Measurements from ENCODE around the gene NKAIN4. TPM values are rescaled to one million over a fixed set of nuclear protein-coding genes. Genes with fewer than 3 reads are reported as not detected.
A peak's percentile ranks its signal among the peaks of the same experiment; 100 is the strongest.

Gene NKAIN4
- total RNA-seq, result not detected
- long read RNA-seq, result 0 reads

DNA sequence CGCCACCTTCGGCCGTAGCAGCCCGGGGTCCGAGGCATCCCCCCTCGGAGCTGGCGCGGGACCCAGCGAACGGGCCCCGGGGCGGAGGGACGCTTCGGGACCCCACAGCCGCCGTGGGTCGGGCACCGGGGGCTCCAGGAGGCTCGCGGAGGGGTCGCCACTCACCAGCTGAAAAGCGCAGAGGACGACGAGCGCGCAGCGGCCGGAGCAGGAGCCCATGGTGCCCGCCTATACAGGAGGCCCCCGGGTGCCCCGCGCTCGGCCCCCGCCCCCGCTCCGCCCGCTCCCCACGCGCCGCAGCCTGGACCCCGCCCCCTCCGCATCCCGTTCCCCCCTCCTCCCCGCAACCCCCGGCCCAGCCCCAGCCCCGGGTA, at the start of gene NKAIN4:
Gene NKAIN4 (minus strand): TSS at position 232 of the 374 bp plus-strand sequence. CDS start 13 bp downstream, at position 219.
- no peak for ATAC-seq (ENCODE audit: poor library complexity)
- intact Hi-C loops (cut with DNase I), result no loop called here
- no peak for DNase-seq

GRCh38 chr20:63303095-63303666, 48.9 kb upstream of the NKAIN4 start:
- ATAC-seq (ENCODE audit: poor library complexity) (no peak), DNase-seq (no peak)
- intact Hi-C loops (cut with DNase I), result no loop called here

DNA sequence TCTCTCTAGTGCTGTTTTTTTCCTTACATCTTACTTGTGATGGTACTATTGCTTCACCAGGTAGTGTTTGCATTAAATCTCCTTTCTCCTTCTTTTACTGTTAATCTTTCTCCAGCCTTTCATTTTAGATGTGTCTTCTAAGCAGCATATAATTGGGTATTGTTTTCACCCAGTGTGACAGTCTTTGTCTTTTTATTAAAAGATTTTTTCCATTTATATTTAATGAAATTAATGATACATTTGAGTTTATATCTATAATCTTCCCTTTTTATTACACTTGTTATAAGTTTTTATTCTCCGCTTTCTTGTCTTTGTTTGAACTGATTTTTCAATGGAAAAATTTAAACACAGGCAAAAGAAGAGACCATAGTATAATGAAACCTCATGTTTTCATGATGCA, 47.4 kb upstream of the NKAIN4 start:
- intact Hi-C loops (cut with DNase I), result no loop called here
- ATAC-seq (ENCODE audit: poor library complexity) (no peak), DNase-seq (no peak)

- intact Hi-C loops (cut with DNase I), result no loop called here
- DNase-seq (no peak), ATAC-seq (ENCODE audit: poor library complexity) (no peak)
These were observed 44.6 kb upstream of the NKAIN4 start for GRCh38 chr20:63298731-63299312.

GRCh38 chr20:63297796-63298572, 43.7 kb upstream of the NKAIN4 start:
- intact Hi-C loops (cut with DNase I), result no loop called here
- DNase-seq (no peak), ATAC-seq (ENCODE audit: poor library complexity) (no peak)

DNA sequence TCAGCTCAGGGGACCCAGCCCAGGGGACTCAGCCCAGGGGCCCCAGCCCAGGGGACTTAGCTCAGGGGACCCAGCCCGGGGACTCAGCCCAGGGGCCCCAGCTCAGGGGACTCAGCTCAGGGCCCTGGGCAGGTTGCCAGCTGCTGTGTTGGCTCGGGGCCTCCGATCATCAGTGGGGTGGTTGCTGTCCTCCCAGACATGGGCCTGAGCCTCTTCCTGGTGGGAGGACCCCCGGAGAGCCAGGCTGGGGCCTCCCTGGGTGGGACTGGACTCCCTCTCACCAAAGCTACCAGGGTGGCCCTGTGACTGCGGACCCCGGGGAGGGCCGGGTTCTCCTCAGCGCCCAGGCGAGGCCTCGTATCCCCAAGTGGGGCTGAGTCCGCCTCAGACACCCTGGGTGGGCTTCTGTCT, 43.1 kb upstream of the NKAIN4 start:
- ATAC-seq (ENCODE audit: poor library complexity) (no peak), DNase-seq (no peak)
- intact Hi-C loops (cut with DNase I), result no loop called here

DNA sequence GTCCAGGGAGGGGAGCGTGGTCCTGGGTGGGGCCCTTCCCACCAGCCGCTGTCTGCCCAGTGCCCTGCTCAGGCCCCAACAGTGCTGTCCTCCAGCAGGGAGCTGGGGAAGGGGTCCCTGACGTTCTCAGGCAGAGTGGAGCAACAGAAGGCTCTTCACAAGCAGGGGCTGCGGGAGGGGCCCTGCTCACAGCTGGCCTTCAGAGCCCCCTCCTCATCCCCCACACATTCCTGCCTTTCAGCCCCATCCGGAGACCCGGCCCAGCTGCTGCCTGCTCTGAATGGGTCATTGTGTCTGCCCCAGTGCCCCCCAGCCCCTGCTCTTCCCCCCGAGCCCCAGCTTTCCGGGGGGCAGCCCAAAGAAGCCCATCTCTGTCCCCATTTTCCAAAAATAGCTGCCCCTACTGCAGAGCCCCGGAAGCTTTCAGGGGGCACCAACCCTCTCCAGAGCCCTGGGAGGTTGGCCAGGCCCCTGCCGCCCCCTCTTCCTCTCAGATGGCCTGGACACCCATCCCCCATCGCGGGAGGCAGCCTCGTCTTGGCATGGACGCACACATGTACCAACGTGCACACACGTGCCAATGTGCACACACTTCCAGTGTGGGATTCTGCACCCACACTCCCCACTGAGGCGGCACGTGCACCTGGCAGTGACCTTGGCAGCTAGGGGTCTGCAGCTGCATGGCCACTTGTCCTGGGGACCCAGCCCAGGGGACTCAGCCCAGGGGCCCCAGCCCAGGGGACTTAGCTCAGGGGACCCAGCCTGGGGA, 42.5 kb upstream of the NKAIN4 start:
- no peak for DNase-seq
- intact Hi-C loops (cut with DNase I), result no loop called here
- ATAC-seq (ENCODE audit: poor library complexity), result no peak

DNA sequence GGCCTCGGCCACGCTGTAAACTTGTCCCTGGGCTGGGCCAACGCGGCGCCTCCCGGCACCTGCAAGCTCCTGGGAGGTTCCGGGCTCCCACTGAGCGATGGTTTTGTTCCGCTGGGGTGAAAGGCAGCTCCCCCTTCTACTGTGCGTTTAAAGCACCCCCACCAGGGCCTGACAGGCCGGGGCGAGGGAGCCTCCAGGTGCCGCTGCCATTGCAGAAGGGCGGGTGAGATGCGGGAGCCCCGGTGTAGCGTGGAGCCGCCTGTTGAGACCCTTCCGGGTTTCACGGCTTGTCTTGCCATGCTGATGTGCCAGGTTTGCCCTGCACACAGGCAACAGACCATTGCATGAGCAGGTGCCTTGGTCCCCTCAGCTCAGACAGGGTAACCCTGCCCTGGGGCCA, 41.6 kb upstream of the NKAIN4 start:
- ATAC-seq (ENCODE audit: poor library complexity) (no peak), DNase-seq (no peak)
- intact Hi-C loops (cut with DNase I), result no loop called here

DNA sequence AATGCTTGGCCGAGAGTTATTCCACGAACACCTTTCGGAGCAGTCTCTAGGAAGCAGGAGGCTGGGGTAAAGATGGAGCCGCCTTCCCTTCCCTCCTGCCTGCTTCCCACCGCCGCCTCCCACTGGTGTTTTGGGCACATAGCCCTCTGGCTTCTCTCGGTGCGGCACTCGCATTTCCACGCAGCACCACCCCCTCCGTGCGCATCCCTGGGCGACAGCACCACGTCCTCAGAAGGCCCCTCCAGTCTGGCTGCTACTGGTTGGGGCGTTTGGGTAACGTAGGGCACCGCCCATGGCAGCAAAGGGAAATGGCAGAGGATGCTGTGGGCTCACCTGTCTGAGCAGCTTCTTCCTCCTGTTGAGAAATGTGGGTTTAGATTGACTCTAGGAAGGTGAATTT, 41.2 kb upstream of the NKAIN4 start:
- ATAC-seq (ENCODE audit: poor library complexity) (no peak), DNase-seq (no peak)
- intact Hi-C loops (cut with DNase I), result no loop called here

- intact Hi-C loops (cut with DNase I), result no loop called here
- no peak for DNase-seq
These were observed 40.8 kb upstream of the NKAIN4 start for GRCh38 chr20:63295018-63295417.

DNA sequence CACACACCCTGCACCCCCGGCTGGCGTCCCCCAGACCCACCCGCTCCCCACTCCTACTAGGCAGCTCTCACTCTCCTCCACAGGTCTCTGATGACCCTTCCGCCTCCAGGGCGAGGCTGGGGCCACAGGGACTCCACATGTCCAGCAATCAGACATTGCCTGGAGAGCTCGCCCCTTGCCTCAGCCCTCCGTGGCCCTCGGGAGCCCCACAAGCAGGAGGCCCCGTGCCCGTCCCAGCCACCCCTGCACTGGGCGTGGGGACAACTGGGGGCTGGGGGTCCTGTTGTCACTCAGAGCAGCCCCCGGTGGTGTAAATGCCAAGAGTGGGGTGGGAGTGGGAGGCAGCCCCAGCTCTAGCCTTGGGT, 40.3 kb upstream of the NKAIN4 start:
- intact Hi-C loops (cut with DNase I), result no loop called here
- DNase-seq (no peak), ATAC-seq (ENCODE audit: poor library complexity) (no peak)

More at GRCh38 chr20:63295018-63295417, 40.8 kb upstream of the NKAIN4 start:
- ATAC-seq (ENCODE audit: poor library complexity), result no peak

DNA sequence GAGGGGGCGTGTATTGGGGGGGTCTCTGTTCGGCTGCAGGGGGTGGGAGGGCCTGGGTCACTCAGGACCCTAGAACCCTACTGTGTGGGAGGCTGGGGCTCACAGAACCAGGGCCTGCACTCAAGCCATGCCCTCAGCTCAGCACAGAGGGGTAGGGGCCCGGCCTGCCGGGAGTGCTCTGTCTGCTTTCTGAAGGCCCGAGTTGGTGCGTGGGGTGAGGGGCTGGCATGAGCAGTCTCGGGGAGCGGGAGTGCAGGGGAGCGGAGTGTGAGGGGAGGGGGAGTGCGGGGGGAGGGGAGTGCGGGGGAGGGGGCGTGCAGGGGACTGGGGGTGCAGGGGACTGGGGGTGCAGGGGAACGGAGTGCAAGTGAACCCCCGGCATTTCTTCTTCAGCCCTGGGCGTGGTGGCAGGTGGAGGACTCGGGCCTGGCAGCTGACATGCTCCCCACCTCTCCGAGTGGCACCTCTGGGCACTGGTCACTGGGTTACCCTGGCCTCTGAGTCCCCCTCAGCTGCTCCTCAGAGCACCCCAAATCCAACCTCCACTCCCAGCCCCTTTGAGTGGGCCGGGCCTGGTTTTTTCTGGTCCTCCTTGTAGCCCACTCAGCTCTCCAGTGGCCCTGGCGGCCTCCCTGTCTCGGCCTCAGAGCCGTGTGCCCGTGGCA, 39.7 kb upstream of the NKAIN4 start:
- intact Hi-C loops (cut with DNase I), result no loop called here
- ATAC-seq (ENCODE audit: poor library complexity), result no peak
- no peak for DNase-seq

GRCh38 chr20:63293456-63293855, 39.2 kb upstream of the NKAIN4 start:
- no peak for DNase-seq
- ATAC-seq (ENCODE audit: poor library complexity), result no peak
- intact Hi-C loops (cut with DNase I), result no loop called here

GRCh38 chr20:63292904-63293303, 38.6 kb upstream of the NKAIN4 start, which contains the start of gene COL20A1:
COL20A1 (plus strand) TSS chr20:63293186; CDS start chr20:63295108, 1,922 bp downstream.
- intact Hi-C loops (cut with DNase I), result no loop called here
- no peak for ATAC-seq (ENCODE audit: poor library complexity)
- no peak for DNase-seq

DNA sequence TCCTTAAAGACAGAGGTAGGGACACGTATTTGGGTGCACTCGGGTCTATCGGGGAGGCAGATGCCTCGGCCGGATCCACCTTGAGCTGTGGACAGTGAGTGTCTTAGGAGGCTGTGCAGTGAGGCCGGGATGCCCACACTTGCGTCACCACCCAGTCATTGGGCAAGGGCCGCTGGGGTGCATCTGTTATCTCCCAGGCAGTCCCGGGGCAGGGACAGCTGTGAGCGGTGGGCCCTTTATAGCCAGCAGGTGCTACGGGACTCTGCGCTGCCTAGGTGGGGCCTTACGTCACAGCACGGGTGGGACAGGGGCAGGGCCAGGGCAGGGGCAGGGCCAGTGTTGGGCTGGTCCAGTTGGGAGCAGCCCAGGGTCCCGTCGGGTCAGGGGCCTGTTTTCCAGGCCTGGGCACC, 38.0 kb upstream of the NKAIN4 start:
- ATAC-seq (ENCODE audit: poor library complexity), result no peak
- DNase-seq, result no peak
- intact Hi-C loops (cut with DNase I), result no loop called here

- DNase-seq (no peak), ATAC-seq (ENCODE audit: poor library complexity) (no peak)
- intact Hi-C loops (cut with DNase I), result no loop called here
These were observed 37.5 kb upstream of the NKAIN4 start for GRCh38 chr20:63291811-63292210.

GRCh38 chr20:63290677-63291472, 36.6 kb upstream of the NKAIN4 start:
- ATAC-seq (ENCODE audit: poor library complexity) (peak; percentile 49), DNase-seq (peak; percentile 67)
- intact Hi-C loops (cut with DNase I), result no loop called here

- DNase-seq (no peak), ATAC-seq (ENCODE audit: poor library complexity) (no peak)
- intact Hi-C loops (cut with DNase I), result no loop called here
These were observed 35.9 kb upstream of the NKAIN4 start for GRCh38 chr20:63290136-63290676.

All from Right ventricle myocardium superior (tissue), 1 donor.